PC-3 (cell line): ENCODE measurements around the gene JAKMIP2. TPM values are rescaled to one million over a fixed set of nuclear protein-coding genes. Genes with fewer than 3 reads are reported as not detected.

ENCODE experiments used
- ATAC-seq: fragments of 200-7000 bp; cut with Tn5 transposase; 2 replicates; pipeline ENCODE4 v1.9.1; 2020; ENCODE audit warnings: mild to moderate bottlenecking, moderate library complexity
- BruUV-seq: library from RNA; stranded (reverse); fragments of 400-500 nt; replicated peaks from 2 replicates; lab custom pipeline; 2021; lab: Mats Ljungman, UMichigan
- CTCF ChIA-PET: fragments of 300-600 bp; sonication (Branson Sonifier 250); formaldehyde crosslinking; loops from one replicate; lab custom pipeline; 2022; ENCODE audit warnings: antibody characterized with exemption; lab: Charles Lee
- POLR2A ChIA-PET: fragments of 300-600 bp; sonication (Branson Sonifier 250); formaldehyde crosslinking; loops from one replicate; lab custom pipeline; 2022; ENCODE audit warnings: antibody characterized with exemption; ENCODE audit not compliant: unreplicated experiment; lab: Charles Lee
- DNase-seq: peaks from one replicate; pipeline ENCODE4 v3.0.0-alpha.2; 2015
- H2AFZ ChIP-seq: fragments of 300-600 bp; sonication (generic); 2 replicates; pipeline ENCODE4 v1.6.0; 2016; ENCODE audit warnings: antibody characterized with exemption, low read length
- H3F3A ChIP-seq: fragments of 300-600 bp; sonication (generic); one replicate; pipeline ENCODE4 v1.6.0; 2017; ENCODE audit warnings: antibody characterized with exemption, low read length, control low read depth, mild to moderate bottlenecking; ENCODE audit not compliant: unreplicated experiment
- H3K27ac ChIP-seq: fragments of 300-600 bp; sonication (generic); 2 replicates; pipeline ENCODE4 v1.5.1; 2016; ENCODE audit warnings: mild to moderate bottlenecking, low read length
- H3K27me3 ChIP-seq: fragments of 300-600 bp; sonication (generic); 2 replicates; pipeline ENCODE4 v1.6.1; 2016; ENCODE audit warnings: low read length, mixed read lengths
- H3K36me3 ChIP-seq: fragments of 300-600 bp; sonication (generic); 2 replicates; pipeline ENCODE4 v1.6.1; 2016; ENCODE audit warnings: low read depth, mixed run types, low read length, mixed read lengths
- H3K4me1 ChIP-seq: fragments of 300-600 bp; sonication (generic); 2 replicates; pipeline ENCODE4 v1.5.1; 2016; ENCODE audit warnings: low read length; ENCODE audit not compliant: insufficient read depth
- H3K4me2 ChIP-seq: fragments of 300-600 bp; sonication (generic); 2 replicates; pipeline ENCODE4 v1.6.0; 2016; ENCODE audit warnings: low read length
- H3K4me3 ChIP-seq: fragments of 300-600 bp; sonication (generic); 2 replicates; pipeline ENCODE4 v1.5.1; 2016; ENCODE audit warnings: mild to moderate bottlenecking, low read length, mixed read lengths
- H3K79me2 ChIP-seq: fragments of 300-600 bp; sonication (generic); 2 replicates; pipeline ENCODE4 v1.6.1; 2017; ENCODE audit warnings: low read length, mixed read lengths
- H3K9ac ChIP-seq: fragments of 300-600 bp; sonication (generic); 2 replicates; pipeline ENCODE4 v1.6.0; 2016; ENCODE audit warnings: mild to moderate bottlenecking, low read length
- H3K9me2 ChIP-seq: fragments of 300-600 bp; sonication (generic); replicated peaks from 2 replicates; pipeline ENCODE4 v1.6.1; 2016; ENCODE audit warnings: mixed run types, low read length, mixed read lengths
- H3K9me3 ChIP-seq: fragments of 300-600 bp; sonication (generic); 2 replicates; pipeline ENCODE4 v1.6.1; 2016; ENCODE audit warnings: low read length, mixed read lengths
- H4K20me1 ChIP-seq: fragments of 300-600 bp; sonication (generic); 2 replicates; pipeline ENCODE4 v1.6.1; 2016; ENCODE audit warnings: low read length, mixed read lengths
- EZH2 ChIP-seq: fragments of 300-600 bp; sonication (generic); IDR thresholded peaks from one replicate; pipeline ENCODE4 v1.6.1; 2017; ENCODE audit warnings: antibody characterized with exemption, mild to moderate bottlenecking, low read length; ENCODE audit not compliant: unreplicated experiment
- EZH2phosphoT487 ChIP-seq: fragments of 300-600 bp; sonication (generic); IDR thresholded peaks from 2 replicates; pipeline ENCODE4 v1.6.1; 2018; ENCODE audit warnings: mild to moderate bottlenecking, antibody characterized with exemption, low read length, borderline replicate concordance
- intact Hi-C: fragments of 100-400 bp; cut with micrococcal nuclease; formaldehyde crosslinking; loops from 2 replicates; pipeline ENCODE4 v1.9.0; 2023
- total RNA-seq: library from RNA; depleted of rRNA; stranded (reverse); fragments of >200 nt; gene quantifications from 2 replicates; pipeline ENCODE4 v1.2.3, GENCODE V29; 2014
- TF ChIP-seq, protein P1 (sequence below): fragments of 300-600 bp; sonication (generic); conservative IDR thresholded peaks from 2 replicates; pipeline ENCODE4 v1.5.1; 2017; ENCODE audit warnings: antibody characterized with exemption, low read depth, mild to moderate bottlenecking, low read length

The JAKMIP2 gene
- total RNA-seq, 1 experiment from 2014 or later, result 0.15 TPM

DNA sequence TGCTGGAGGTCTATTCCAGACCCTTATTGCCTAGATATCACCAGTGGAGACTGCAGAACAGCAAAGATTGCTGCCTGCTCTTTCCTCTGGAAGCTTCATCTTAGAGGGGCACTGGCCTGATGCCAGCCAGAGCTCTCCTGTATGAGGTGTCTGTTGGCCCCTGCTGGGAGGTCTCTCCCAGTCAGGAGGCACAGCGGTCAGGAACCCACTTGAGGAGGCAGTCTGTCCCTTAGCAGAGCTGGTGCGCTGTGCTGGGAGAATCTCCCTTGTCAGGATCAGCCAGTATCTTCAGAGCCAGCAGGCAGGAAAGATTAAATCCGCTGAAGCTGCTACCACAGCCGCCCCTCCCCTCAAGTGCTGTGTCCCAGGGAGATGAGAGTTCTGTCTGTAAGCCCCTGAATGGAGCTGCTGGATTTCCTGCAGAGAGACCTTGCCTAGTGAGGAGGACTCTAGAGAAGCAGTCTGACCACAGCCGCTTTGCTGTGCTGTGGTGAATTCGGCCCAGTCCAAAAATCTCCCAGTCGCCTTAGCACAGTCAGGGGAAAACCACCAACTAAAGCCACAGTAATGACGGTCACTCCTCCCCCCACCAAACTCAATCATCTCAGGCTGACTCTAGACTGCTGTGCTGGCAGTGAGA is 124.1 kb downstream of the JAKMIP2 start:
- Histone ChIP-seq H3K9me2 (no peaks in the 10 kb centered on the region), H3K9me3 (no peaks in the 10 kb centered on the region), H3K79me2 (no peaks in the 10 kb centered on the region), H3K27me3 (no peaks in the 10 kb centered on the region; the same call in 1 of the 2 replicates), H3K4me1 (no peaks in the 10 kb centered on the region), H3K4me2 (no peak overlapping the region), H3K27ac (no peak overlapping the region), H4K20me1 (no peaks in the 10 kb centered on the region), H3K36me3 (no peaks in the 10 kb centered on the region), H3F3A (no peaks in the 10 kb centered on the region), H3K9ac (no peak overlapping the region), H2AFZ (no peak overlapping the region), H3K4me3 (no peak overlapping the region)
- intact Hi-C loops, result no loop called here
- ChIA-PET CTCF (no interaction called here), POLR2A (no interaction called here)
- ATAC-seq, result no peak
- no TSS peak for BruUV-seq
- TF ChIP-seq EZH2phosphoT487, result no peak
- TF ChIP-seq, protein P1, sequence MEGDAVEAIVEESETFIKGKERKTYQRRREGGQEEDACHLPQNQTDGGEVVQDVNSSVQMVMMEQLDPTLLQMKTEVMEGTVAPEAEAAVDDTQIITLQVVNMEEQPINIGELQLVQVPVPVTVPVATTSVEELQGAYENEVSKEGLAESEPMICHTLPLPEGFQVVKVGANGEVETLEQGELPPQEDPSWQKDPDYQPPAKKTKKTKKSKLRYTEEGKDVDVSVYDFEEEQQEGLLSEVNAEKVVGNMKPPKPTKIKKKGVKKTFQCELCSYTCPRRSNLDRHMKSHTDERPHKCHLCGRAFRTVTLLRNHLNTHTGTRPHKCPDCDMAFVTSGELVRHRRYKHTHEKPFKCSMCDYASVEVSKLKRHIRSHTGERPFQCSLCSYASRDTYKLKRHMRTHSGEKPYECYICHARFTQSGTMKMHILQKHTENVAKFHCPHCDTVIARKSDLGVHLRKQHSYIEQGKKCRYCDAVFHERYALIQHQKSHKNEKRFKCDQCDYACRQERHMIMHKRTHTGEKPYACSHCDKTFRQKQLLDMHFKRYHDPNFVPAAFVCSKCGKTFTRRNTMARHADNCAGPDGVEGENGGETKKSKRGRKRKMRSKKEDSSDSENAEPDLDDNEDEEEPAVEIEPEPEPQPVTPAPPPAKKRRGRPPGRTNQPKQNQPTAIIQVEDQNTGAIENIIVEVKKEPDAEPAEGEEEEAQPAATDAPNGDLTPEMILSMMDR, result no peak
- TF ChIP-seq EZH2, result no peak
- DNase-seq, result no peak

GRCh38 chr5:147648597-147648996 is 133.9 kb downstream of the JAKMIP2 start:
- Histone ChIP-seq H3K27ac (no peak overlapping the region), H3K4me3 (no peak overlapping the region), H3K4me1 (no peaks in the 10 kb centered on the region), H3K4me2 (no peak overlapping the region), H4K20me1 (no peaks in the 10 kb centered on the region), H2AFZ (no peak overlapping the region), H3K27me3 (peaks cover 28% of the 10 kb centered on the region), H3K9ac (no peak overlapping the region), H3K9me2 (no peaks in the 10 kb centered on the region), H3K9me3 (no peaks in the 10 kb centered on the region), H3K36me3 (no peaks in the 10 kb centered on the region), H3F3A (no peaks in the 10 kb centered on the region), H3K79me2 (no peaks in the 10 kb centered on the region)
- BruUV-seq, result no TSS peak
- intact Hi-C loops, result no loop called here
- POLR2A ChIA-PET, result no interaction called here
- ATAC-seq, result no peak
- CTCF ChIA-PET, result no interaction called here
- DNase-seq, result no peak
- TF ChIP-seq EZH2phosphoT487 (no peak), EZH2 (no peak)
- TF ChIP-seq, protein P1, result no peak

DNA sequence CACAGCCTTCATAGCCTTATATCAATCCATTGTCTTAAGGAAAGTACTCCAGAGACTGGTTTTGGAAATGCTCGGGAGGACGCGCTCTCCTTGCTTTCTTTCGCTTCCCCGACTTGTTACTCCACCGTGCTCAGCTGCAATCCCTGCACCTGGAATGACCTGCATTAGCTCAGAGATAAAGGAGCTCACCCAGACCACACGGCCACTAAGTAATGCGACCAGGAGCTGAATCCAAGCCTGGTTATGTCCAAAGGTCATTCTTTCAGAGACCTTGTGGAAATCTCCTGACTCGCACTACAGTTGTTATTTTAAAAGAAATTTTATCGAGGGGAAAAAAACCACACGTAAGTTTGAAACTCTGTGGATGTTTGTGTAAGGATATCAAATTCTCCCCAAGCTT is 137.3 kb downstream of the JAKMIP2 start:
- Histone ChIP-seq H3K4me2 (peak overlapping the region; percentile 9), H2AFZ (peak overlapping the region; percentile 7; the same call in 1 of the 2 replicates), H4K20me1 (no peaks in the 10 kb centered on the region), H3K4me1 (no peaks in the 10 kb centered on the region), H3K9ac (no peak overlapping the region), H3F3A (no peaks in the 10 kb centered on the region), H3K36me3 (no peaks in the 10 kb centered on the region), H3K79me2 (no peaks in the 10 kb centered on the region), H3K9me2 (no peaks in the 10 kb centered on the region), H3K9me3 (no peaks in the 10 kb centered on the region), H3K4me3 (peak overlapping the region; percentile 20; the same call in 1 of the 2 replicates), H3K27me3 (peaks cover 19% of the 10 kb centered on the region), H3K27ac (no peak overlapping the region)
- TF ChIP-seq, protein P1, result no peak
- TF ChIP-seq EZH2 (no peak), EZH2phosphoT487 (no peak)
- ChIA-PET POLR2A (no interaction called here), CTCF (no interaction called here)
- intact Hi-C loops, result no loop called here
- ATAC-seq (peak; percentile 73), DNase-seq (no peak)
- no TSS peak for BruUV-seq
